NCI-H2029 treated with DMSO at 0.1 percent for 48 hours (cell line): ENCODE data around the gene RNF151.
A peak's percentile ranks its signal among the peaks of the same experiment; 100 is the strongest.
"Not testable (repeated sequence)": the region's sequence is repeated elsewhere in the genome, so short reads cannot be mapped to it uniquely, and the experiment has no call there.

Experiments
- DNase-seq: peaks from one replicate; lab custom pipeline; 2025; lab: John Stamatoyannopoulos, UW

RNF151 gene

DNA sequence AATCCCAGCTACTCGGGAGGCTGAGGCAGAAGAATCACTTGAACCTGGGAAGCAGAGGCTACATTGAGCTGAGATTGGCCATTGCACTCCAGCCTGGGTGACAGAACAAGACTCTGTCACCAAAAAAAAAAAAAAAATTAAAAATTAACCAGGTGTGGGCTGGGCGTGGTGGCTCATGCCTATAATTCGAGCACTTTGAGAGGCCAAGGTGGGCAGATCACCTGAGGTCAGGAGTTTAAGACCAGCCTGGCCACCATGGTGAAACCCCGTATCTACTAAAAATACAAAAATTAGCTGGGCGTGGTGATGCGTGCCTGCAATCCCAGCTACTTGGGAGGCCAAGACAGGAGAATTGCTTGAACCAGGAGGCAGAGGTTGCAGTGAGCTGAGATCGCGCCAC is 26.8 kb upstream of the RNF151 start:
- DNase-seq = not testable (repeated sequence)

DNA sequence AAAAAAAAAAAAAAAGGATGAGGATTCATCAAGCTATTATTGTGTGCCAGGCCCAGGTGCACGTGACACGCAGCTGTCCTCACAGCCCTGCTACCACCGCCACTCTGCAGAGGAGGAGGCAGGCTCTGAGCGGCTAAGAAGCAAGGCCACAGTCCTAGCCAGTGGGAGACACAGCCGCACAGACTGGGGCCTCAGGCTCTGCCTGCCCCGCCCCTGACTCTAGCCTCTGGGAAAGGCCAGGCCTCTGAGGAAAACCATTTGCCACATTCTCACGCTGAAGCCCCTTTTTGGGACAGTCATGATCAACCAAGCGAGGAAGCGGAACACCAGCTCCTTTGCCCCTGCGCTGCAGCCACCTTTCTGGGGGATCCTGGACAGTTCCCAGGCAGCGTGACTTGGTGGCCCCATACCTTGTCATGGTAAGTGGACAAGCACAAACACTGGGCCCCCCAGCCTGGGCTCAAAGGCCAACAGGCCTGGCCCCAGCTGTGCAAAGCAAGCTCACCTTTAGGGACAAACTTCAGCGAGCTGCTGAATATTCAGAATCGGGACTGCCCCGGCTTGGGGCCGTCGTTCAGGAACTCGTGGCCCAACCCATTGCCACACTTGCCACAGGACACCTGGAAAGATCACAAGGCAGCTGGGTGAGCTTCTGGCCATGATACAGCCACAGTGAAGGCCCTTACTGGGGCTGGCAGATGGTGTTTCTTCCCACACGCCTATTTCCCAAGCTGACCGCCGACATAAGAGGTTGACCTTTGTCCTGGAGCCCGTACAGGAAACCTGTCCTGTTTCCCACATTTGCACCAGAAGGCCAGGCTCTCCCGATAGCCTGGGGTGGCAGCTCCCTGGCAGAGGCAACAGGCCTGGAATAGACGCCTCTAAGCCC is 26.1 kb upstream of the RNF151 start:
- no peak for DNase-seq

DNA sequence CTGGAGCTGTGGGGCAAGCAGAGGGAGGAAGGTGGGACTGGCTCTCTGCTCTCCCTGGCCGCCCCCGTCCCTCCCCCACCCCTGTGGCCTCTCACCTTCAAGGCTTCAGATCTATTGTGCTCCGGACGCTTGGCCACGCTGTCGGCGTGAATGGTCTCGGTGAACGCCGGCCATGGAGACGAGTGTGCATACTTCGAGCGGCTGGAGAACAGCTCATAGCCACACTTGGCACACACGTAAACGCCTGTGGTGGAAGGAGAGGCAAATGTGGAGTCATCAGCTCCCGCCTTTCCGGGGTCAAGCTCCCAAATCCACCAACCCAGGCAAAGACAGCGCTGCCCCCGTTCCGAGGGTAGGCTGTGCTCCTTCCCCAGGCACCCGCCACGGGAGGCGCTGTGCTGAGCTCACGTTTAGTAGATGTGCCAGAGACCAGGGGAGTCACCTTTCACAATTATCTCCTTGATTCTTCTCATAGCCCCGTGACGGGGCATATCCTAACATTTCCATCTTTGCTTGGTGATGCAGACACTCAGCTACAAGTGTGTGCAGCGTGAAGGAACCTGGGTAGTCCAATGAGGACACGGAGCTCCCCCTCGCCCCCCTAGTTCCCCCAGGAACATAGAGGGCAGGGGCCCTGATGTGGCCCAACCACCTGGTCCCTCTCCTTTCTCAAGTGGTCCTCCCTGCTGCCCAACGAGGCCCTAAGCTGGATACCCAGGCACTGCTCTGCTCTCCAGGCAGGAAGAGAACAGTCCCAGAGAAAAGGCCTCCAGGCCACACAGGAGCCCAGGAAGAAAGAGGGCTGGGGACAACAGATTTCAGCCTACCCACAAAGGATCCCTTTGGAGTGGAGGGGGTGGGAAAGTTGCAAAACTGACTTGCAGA is 25.3 kb upstream of the RNF151 start:
- DNase-seq = no peak

DNA sequence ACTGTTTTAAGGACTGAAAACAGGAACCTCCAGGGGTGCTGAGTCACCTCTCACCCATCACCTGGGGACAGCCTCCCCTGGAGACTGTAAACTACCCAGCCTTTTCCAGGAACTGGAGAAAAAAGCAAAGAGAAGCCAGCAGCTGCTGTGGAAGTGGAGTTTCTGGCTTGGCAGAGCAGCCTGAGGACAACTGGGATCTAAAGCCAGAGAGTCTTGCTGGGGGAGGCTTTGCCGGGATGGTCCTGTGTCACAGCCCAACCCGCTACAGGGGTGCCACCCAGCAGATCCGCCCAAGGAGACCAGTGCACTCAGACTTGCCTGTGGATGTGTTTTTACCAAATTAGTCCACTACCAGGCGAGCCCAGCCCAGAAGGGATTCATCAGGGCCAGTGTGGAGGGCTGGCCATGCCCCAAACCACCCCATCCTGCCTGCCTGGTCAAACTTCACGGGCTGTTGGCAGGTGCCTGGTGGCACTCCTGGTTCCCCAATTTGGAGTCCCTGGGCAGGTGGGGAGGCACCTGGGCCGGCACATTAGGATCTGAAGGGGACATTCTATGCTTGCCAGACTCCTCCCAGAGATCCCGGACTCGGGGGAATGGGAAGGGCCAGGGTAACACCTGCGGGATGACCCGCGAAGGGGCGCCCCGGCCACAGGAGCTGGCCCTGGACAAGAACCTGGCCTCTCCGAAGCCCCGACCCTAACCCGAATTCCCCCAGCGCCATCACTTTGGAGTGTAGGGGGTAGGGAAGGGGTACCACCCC is 24.4 kb upstream of the RNF151 start:
- DNase-seq = no peak

DNA sequence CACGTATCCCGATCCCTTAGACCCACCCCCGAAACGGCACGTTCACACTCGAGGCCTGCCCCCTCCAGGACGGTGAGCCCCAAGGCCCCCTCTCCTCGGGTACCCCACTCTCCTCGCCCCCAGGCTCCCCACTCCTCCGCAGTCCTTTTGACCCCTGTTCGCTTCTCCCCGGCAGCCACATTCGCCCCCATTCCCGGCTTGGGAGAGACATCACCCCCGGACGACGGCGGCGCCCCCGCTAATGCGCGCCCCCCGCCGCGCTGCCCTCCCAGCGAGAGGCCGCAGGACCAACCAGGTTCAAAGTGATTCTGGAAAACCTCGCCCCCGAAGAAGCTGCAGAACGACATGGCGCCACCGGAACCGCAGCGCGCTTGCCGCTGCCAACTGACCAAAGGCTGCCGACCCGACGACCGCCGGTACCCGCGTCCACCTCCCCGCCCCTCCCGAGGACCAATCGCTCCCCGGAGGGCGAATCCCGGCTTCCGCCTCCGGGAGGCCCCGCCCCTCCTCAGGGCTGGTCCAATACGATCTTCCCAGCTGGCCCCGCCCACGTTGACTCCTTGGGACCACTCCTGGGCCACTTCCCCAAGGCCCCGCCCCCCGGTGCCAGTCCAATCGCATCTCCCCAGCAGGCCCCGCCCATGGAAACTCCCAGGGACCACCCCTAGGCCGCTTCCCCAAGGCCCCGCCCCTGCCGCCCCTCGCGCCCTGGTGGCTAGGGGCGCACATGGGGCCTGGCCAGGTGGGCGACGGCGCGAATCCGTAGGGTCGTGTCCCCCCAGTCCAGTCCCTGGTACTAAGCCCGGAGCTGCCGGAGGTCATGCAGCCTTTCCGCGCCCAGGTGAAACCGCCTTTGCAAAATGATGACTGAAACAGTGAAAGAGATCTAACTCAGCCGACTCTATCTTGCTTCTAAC is 23.6 kb upstream of the RNF151 start, which contains the start of gene MSRB1:
MSRB1 (minus strand) TSS at position 390 of the 917 bp plus-strand sequence; CDS start at position 347, 43 bp downstream.
- DNase-seq = peak; percentile 90

DNA sequence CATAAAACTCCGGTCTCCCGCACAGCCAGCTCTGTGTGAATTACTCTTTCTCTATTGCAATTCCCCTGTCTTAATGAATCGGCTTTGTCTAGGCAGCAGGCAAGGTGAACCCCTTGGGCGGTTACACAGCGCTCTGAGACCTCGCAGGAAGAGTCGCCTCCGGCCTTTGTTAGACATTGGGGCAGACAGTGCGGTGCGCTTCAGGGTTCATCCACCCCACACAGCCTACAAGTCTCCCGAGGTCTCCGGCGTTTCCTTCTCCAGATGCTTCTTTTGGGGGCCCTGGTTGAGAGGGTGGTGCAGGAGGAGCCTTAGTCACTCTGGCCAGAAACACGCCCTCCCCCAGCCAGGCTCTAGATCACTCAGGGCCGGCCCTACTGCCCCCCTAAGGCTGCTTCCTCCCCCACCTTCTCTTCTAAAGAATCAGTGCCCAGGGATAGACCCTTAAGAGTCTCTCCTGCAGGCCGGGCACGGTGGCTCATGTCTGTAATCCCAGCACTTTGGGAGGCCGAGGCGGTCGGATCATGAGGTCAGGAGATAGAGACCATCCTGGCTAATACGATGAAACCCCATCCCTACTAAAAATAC is 21.9 kb upstream of the RNF151 start:
- DNase-seq = no peak

DNA sequence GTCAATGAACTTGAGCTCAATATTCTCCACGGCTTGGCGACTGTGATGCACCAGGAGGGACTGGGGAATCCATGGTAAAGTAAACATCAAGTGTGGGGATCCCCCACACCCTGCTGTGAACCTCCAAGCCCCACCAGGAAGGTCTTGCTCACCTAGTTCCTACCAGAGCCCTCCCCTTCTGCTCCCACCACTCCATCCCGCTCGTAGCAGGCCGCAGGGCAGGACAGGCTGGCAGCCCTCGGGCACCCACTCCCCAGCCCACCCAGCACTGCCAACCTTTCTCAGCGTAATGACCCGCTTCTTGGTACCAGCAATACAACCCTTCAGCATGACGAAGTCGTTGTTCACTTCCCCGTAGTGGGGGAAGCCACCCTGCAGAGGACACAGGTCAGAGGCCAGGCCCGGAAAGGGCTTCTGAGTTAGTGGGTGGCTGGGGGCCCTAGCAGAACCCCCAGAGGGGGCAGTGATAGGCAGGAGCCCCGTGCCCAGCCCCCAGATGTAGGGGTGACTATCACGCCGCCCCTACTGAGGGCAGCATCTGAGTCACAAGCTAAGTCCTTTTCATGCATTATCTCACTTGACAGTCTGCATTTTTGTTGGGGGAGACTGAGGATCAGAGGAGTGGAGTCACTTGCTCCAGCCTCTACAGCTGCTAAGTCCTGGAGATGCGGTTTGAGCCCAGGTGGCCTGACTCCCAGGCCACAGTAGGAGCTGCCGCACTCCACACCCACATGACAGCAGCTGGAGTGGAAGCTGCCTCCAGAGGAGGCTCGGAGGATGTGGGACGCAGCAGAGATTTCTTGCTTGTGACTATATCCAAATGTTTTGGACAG is 20.9 kb upstream of the RNF151 start:
- DNase-seq = no peak

DNA sequence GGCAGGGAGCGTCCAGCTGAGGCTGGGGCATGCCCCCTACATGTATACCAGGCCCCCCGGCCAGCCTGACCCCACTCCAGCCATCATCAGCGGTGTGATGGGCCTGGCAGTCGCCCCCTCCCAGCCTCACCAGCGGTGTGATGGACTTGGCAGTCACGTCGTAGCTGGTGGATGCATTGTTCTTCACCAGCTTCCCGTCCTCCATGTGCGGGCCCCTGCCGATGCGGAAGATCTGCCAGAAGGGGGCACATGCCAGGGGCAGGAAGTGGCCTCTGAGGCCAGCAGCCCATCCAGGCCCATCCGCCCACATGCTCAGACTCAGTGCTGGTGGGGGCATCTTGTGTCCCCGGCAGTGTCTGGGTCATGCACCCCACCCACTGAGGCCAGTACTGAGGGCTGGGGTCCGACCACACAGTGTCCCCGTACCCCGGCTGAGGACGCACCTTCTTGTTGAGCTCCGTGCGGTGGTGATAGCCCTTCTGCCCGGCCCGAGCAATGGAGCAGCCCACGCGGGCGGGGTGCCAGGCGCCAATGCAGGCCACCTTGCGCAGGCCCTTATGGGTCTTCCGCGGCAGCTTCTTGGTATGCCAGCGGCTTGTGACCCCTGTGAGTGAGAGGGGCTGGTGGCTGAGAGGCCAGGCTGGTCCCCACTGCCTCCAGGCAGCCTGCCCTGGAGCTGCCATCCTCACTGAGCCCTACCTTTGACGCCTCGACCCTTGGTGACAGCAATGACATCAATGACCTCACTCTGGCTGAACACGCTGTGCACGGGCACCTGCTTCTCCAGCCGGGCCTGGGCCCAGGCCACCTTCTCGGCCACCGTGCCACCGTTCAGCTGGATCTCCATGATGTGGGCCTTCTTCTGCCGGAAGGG is 19.9 kb upstream of the RNF151 start:
- no peak for DNase-seq

DNA sequence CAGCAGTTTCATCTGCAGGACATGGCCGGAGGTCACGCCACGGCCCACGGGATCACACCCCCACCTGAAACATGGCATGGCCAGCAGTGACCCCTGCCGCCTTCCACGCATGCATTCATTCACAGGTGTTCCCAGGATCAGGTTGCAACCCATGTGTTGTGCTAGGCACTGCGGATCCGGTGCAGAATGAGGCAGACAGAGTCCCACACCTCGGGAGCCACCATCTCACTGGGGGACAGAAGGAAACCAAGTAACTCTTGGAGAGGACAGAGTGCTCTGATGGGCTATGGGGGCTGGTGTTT is 19.3 kb upstream of the RNF151 start:
- DNase-seq = no peak

DNA sequence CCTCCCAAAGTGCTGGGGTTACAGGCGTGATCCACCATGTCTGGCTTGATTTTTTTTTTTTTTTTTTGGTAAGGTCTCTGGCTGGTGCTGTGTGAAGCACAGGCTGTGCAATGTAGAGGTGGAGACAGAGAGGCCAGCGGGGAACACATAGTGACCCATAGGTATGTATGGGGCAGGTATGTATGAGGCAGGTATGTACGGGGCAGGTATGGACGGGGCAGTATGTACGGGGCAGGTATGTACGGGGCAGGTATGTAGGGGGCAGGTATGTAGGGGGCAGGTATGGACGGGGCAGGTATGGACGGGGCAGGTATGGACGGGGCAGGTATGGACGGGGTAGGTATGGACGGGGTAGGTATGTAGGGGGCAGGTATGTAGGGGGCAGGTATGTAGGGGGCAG is 17.1 kb upstream of the RNF151 start:
- no peak for DNase-seq

DNA sequence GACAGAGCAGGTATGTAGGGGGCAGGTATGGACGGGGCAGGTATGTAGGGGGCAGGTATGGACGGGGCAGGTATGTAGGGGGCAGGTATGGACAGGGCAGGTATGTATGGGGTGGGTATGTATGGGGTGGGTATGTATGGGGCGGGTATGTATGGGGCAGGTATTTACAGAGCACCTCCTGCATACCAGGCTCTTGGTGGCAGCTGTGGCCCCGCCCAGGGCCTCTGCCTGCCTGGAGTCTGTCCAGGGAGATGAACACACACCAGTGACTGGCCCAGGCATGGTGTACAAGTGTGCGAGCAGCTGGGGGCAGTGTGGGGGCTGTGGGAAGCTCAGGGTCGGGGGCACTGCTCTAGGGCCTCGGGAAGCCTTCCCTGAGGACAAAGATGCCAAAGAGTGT is 16.6 kb upstream of the RNF151 start:
- DNase-seq = no peak

DNA sequence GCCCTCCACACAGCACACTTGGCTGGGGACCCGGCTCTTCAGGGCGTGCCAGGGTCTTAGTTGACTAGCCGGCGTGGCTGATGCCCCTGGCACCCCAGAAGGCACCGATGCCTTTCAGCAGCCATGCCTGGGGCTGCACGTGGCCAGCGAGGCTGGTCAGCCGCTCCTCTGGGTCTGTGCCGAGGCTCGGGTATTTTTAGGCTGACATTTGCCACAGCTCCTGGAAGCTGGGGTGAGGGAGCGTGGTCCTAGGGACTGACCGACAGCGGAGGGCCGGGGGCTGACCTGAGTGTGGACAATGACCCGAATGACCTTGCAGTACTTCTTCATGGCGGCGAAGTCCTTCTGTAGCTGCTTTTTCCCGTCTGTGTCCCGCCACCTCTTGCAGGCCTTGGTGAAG is 16.1 kb upstream of the RNF151 start:
- DNase-seq = no peak

DNA sequence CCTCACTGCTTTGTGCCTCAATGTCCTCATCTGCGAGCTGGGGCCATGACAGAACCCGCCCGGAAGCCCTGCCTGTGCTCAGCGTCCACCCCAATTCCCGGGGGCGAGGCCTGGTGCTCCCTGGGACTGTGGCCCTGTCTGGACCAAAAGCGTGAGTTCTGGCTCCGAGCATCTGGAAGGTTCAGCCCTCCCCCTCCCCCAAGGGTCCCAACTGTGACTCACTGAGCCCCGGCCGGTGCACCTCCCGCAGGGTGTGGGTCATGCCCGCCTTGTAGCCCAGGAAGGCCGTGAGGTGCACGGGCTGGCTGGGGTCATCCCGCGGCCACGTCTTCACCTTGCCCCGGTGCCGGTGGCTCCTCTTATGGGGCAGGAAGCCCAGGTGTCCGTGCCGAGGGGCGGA is 12.9 kb upstream of the RNF151 start:
- no peak for DNase-seq

DNA sequence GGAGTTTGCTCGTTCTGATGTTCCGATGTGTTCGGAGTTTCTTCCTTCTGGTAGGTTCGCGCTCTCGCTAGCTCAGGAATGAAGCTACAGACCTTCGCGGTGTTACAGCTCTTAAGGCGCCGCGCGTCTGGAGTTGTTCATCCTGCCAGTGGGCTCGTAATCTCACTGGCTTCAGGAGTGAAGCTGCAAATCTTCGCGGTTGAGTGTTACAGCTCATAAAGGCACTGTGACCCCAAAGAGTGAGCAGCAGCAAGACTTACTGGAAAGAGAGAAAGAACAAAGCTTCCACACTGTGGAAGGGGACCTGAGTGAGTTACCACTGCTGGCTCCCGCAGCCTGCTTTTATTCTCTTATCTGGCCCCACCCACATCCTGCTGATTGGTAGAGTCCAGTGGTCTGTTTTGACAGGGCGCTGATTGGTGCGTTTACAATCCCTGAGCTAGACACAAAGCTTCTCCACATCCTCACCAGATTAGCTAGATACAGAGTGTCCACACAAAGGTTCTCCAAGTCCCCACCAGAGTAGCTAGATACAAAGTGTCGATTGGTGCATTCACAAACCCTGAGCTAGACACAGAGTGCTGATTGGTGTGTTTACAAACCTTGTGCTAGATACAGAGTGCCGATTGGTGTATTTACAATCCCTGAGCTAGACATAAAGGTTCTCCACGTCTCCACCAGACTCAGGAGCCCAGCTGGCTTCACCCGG is 9.1 kb upstream of the RNF151 start:
- DNase-seq = not testable (repeated sequence)

DNA sequence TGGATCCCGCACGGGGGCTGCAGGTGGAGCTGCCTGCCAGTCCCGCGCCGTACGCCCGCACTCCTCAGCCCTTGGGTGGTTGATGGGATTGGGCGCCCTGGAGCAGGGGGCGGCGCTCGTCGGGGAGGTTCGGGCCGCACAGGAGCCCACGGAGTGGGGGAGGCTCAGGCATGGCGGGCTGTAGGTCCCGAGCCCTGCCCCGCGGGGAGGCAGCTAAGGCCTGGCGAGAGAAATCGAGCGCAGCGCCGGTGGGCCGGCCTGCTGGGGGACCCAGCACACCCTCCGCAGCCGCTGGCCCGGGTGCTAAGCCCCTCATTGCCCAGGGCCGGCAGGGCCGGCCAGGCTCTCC is 8.5 kb upstream of the RNF151 start:
- DNase-seq = not testable (repeated sequence)

DNA sequence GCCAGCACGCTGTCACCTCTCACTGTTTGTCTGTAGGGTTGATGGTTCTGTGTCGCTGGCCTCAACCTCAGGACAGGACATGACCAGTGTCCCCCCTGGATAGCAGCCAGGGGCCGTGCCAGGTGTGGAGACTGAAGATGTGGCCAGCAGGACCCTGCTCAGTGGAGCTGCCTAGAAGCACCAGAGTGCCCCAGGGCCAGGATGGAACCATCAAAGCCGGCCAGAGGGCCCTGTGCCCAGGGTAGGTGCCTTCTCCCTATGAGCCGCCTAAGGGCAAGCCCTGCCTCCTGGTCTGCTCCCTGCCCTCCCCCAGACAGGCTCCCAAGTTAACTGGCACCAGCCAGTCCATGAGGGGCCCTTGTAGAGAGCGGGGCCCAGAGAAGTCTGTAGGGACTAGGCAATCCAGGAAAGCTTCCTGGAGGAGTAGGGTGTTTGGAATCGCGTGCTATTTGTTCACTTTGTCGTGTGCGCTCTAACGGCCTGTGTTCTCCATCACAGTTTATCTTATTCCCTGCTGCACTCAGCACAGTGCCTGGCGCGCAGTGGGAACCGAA is 7.9 kb upstream of the RNF151 start:
- DNase-seq = no peak

DNA sequence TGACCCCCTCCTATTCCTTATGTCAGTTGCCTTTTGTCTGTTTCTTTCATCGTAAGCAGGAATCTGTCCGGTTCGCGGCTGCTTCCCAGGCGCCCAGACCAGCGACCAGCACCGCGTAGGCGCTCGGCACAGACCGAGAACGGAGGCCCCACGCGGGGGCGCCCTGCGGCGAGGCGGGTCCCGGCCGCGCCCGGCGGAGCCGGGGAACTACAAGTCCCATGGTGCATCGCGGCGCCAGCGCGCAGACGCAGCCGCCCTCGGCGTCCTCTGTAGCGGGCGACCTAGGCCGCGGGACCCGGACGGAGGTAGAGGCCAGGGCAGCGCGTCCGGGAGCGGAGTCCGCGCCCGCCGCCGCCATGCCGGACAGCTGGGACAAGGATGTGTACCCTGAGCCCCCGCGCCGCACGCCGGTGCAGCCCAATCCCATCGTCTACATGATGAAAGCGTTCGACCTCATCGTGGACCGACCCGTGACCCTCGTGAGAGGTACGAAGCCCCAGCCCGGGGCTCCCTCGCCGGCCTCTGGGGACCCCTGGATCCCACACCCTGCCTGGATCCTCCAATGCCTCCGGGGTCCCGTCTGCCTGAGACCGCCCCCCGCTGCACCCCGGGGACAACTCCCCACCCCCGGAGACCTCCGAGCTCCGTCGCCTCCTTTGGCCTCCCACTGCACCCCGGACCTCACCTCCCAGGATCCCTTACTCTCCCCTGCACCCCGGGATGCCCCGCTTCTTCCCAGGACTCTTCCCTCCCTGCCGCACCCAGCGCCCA is 7.2 kb upstream of the RNF151 start, which contains the start of gene NDUFB10:
NDUFB10 (plus strand) TSS at position 270 of the 771 bp plus-strand sequence; CDS start at position 357, 87 bp downstream.
- DNase-seq = peak; percentile 43
